Sigmoid colon (tissue), 4 donors: ENCODE data around the gene DRAP1.

Experiments
- CTCF ChIP-seq, 4 experiments: fragments of 450-650 bp in 3 of 4; fragments of 200-600 bp in 1 of 4; IDR thresholded peaks; one replicate each; pipeline ENCODE4 v1.5.1; 2016 to 2019; ENCODE audit warnings: antibody characterized with exemption in 4 of 4, mild to moderate bottlenecking in 3 of 4, moderate library complexity in 2 of 4
- EP300 ChIP-seq, 4 donors: sonication (generic); formaldehyde crosslinking; IDR thresholded peaks; one replicate each; pipeline ENCODE4 v1.6.1; 2017; ENCODE audit warnings: antibody characterized with exemption in 4 of 4
- POLR2A ChIP-seq, 2 donors: fragments of 450-650 bp; IDR thresholded peaks; one replicate each; pipeline ENCODE4 v1.6.1; 2016; ENCODE audit warnings: antibody characterized with exemption in 2 of 2, mild to moderate bottlenecking in 2 of 2, moderate library complexity in 2 of 2
- POLR2AphosphoS5 ChIP-seq, 4 donors: sonication (generic); formaldehyde crosslinking; IDR thresholded peaks; one replicate each; pipeline ENCODE4 v1.6.1; 2017; ENCODE audit warnings: antibody characterized with exemption in 4 of 4

GRCh38 chr11:65870706-65871681 lies 48.2 kb upstream of the DRAP1 start:
- TF ChIP-seq CTCF (IDR thresholded peaks at IDR 0.05) (no peak), POLR2A (IDR thresholded peaks at IDR 0.05) (no peak), EP300 (IDR thresholded peaks at IDR 0.05) (no peak), POLR2AphosphoS5 (IDR thresholded peaks at IDR 0.05) (peak in 1 of 4 donors; percentile 5)
